H1 (cell line): ENCODE measurements around the gene PBX2. TPM values are rescaled to one million over a fixed set of nuclear protein-coding genes. Genes with fewer than 3 reads are reported as not detected.

Experiments
- CTCF ChIA-PET: fragments of 300-600 bp; sonication (Branson Sonifier 250); formaldehyde crosslinking; loops from one replicate; lab custom pipeline; 2021; ENCODE audit not compliant: partially characterized antibody; lab: Charles Lee
- POLR2A ChIA-PET: fragments of 300-600 bp; sonication (Branson Sonifier 250); formaldehyde crosslinking; loops from one replicate; lab custom pipeline; 2021; ENCODE audit warnings: inconsistent platforms; ENCODE audit not compliant: partially characterized antibody; lab: Charles Lee
- DNase-seq, 2 experiments: peaks; one replicate each; pipeline versions ENCODE4 v3.0.0 to v3.0.0-alpha.2; 2010 to 2022; ENCODE audit warnings: low spot score in 2 of 2, low read depth in 1 of 2, mixed read lengths in 1 of 2
- FAIRE-seq: peaks from 2 replicates; lab custom pipeline; 2011; peaks lifted over from hg19 to GRCh38; lab: Jason Lieb, UNC
- H2AFZ ChIP-seq: 2 replicates; pipeline ENCODE4 v1.8.1; 2012; ENCODE audit warnings: low read length, inconsistent platforms
- H2AK5ac ChIP-seq: 2 replicates; pipeline ENCODE4 v1.6.1; 2013; ENCODE audit warnings: low read depth, low read length
- H2BK120ac ChIP-seq: replicated peaks from 2 replicates; pipeline ENCODE3; 2013; ENCODE audit warnings: low read depth, low read length, inconsistent platforms
- H2BK12ac ChIP-seq: 2 replicates; pipeline ENCODE4 v1.6.1; 2013; ENCODE audit warnings: low read depth, low read length
- H2BK15ac ChIP-seq: 2 replicates; pipeline ENCODE4 v1.6.1; 2013; ENCODE audit warnings: low read length
- H2BK20ac ChIP-seq: 2 replicates; pipeline ENCODE4 v1.6.1; 2013; ENCODE audit warnings: low read length
- H2BK5ac ChIP-seq: 2 replicates; pipeline ENCODE4 v1.6.1; 2013; ENCODE audit warnings: low read depth, low read length
- H3K14ac ChIP-seq: 2 replicates; pipeline ENCODE4 v1.6.1; 2013; ENCODE audit warnings: inconsistent platforms; ENCODE audit not compliant: insufficient read length
- H3K18ac ChIP-seq: 2 replicates; pipeline ENCODE4 v1.6.1; 2013; ENCODE audit warnings: low read length; ENCODE audit errors: extremely low read depth
- H3K23ac ChIP-seq: 2 replicates; pipeline ENCODE4 v1.6.1; 2013; ENCODE audit warnings: inconsistent platforms; ENCODE audit not compliant: insufficient read length
- H3K23me2 ChIP-seq: 2 replicates; pipeline ENCODE4 v1.6.1; 2013; ENCODE audit warnings: low read depth, low read length
- H3K27ac ChIP-seq: 2 replicates; pipeline ENCODE4 v1.6.1; 2011; ENCODE audit warnings: low read depth, low read length, inconsistent platforms
- H3K27me3 ChIP-seq, 4 experiments: replicated peaks in 1 of 4; 1 replicate in 1 of 4; 2 replicates in 3 of 4; pipeline versions ENCODE4 v1.6.1 to v1.8.1; 2011 to 2013; ENCODE audit warnings: low read length in 3 of 4, mild to moderate bottlenecking in 3 of 4, inconsistent platforms in 2 of 4, mixed read lengths in 2 of 4, moderate library complexity in 1 of 4; ENCODE audit not compliant: control insufficient read depth in 3 of 4, insufficient read depth in 3 of 4; ENCODE audit errors: extremely low read depth in 1 of 4
- H3K36me3 ChIP-seq, 4 experiments: 2 replicates each; pipeline versions ENCODE4 v1.6.1 to v1.8.1; 2011 to 2013; ENCODE audit warnings: mild to moderate bottlenecking in 4 of 4, low read length in 3 of 4, moderate library complexity in 2 of 4, control low read depth in 1 of 4, inconsistent platforms in 1 of 4; ENCODE audit not compliant: insufficient read depth in 4 of 4, control insufficient read depth in 2 of 4
- H3K4ac ChIP-seq: replicated peaks from 2 replicates; pipeline ENCODE3; 2013; ENCODE audit warnings: low read length, low read depth, mixed read lengths, inconsistent platforms; ENCODE audit not compliant: insufficient read length
- H3K4me1 ChIP-seq, 4 experiments: replicated peaks in 1 of 4; 1 replicate in 1 of 4; 2 replicates in 3 of 4; pipeline versions ENCODE4 v1.6.1 to v1.8.1; 2011 to 2013; ENCODE audit warnings: low read length in 3 of 4, inconsistent platforms in 2 of 4, mixed read lengths in 1 of 4; ENCODE audit not compliant: insufficient read depth in 4 of 4, control insufficient read depth in 3 of 4
- H3K4me2 ChIP-seq, 2 experiments: 2 replicates each; pipeline versions ENCODE4 v1.6.1 to v1.8.1; 2011 to 2013; ENCODE audit warnings: low read depth in 2 of 2, low read length in 2 of 2, control low read depth in 1 of 2, inconsistent platforms in 1 of 2, mild to moderate bottlenecking in 1 of 2; ENCODE audit not compliant: insufficient read depth in 1 of 2
- H3K4me3 ChIP-seq, 4 experiments: fragments of 200-600, 300-600 bp in 1 of 4; sonication (generic), shearing (Covaris generic), sonication (Bioruptor Twin) in 1 of 4; 2 replicates each; pipeline versions ENCODE4 v1.5.1 to v1.8.1; 2011 to 2016; ENCODE audit warnings: low read length in 4 of 4, low read depth in 3 of 4, control low read depth in 2 of 4, inconsistent platforms in 2 of 4, mild to moderate bottlenecking in 2 of 4, mixed read lengths in 1 of 4, moderate library complexity in 1 of 4; ENCODE audit not compliant: insufficient read depth in 2 of 4; ENCODE audit errors: extremely low read depth in 1 of 4
- H3K56ac ChIP-seq: replicated peaks from 2 replicates; pipeline ENCODE3; 2013; ENCODE audit warnings: low read depth, mild to moderate bottlenecking, mixed read lengths, low read length, inconsistent platforms; ENCODE audit not compliant: insufficient read length
- H3K79me1 ChIP-seq: 2 replicates; pipeline ENCODE4 v1.6.1; 2013; ENCODE audit warnings: low read depth, low read length, control low read depth
- H3K79me2 ChIP-seq, 2 experiments: 2 replicates each; pipeline versions ENCODE4 v1.6.1 to v1.8.1; 2012 to 2013; ENCODE audit warnings: low read length in 2 of 2, mild to moderate bottlenecking in 2 of 2, inconsistent platforms in 1 of 2; ENCODE audit not compliant: insufficient read depth in 2 of 2, control insufficient read depth in 1 of 2
- H3K9ac ChIP-seq, 4 experiments: replicated peaks in 1 of 4; 1 replicate in 1 of 4; 2 replicates in 3 of 4; pipeline versions ENCODE4 v1.6.1 to v1.8.1; 2011 to 2013; ENCODE audit warnings: low read depth in 3 of 4, low read length in 3 of 4, control low read depth in 2 of 4, mild to moderate bottlenecking in 2 of 4, moderate library complexity in 2 of 4, inconsistent platforms in 1 of 4; ENCODE audit errors: extremely low read depth in 1 of 4
- H3K9me3 ChIP-seq, 2 experiments: 2 replicates each; pipeline versions ENCODE4 v1.6.1 to v1.8.1; 2012 to 2013; ENCODE audit warnings: mild to moderate bottlenecking in 2 of 2, moderate library complexity in 2 of 2, control low read depth in 1 of 2, inconsistent platforms in 1 of 2, low read depth in 1 of 2, low read length in 1 of 2, mixed read lengths in 1 of 2; ENCODE audit not compliant: insufficient read depth in 2 of 2
- H4K20me1 ChIP-seq, 2 experiments: replicated peaks in 1 of 2; 2 replicates each; pipeline versions ENCODE3 to v1.8.1; 2011 to 2013; ENCODE audit warnings: inconsistent platforms in 2 of 2, low read length in 2 of 2, mild to moderate bottlenecking in 1 of 2; ENCODE audit not compliant: insufficient read depth in 2 of 2, control insufficient read depth in 1 of 2
- H4K5ac ChIP-seq: 2 replicates; pipeline ENCODE4 v1.6.1; 2013; ENCODE audit warnings: low read length, low read depth, mixed read lengths, inconsistent platforms; ENCODE audit not compliant: insufficient read length
- H4K8ac ChIP-seq: 2 replicates; pipeline ENCODE4 v1.8.0; 2013; ENCODE audit warnings: mild to moderate bottlenecking, moderate library complexity, low read length, inconsistent platforms; ENCODE audit not compliant: insufficient read depth; ENCODE audit errors: extremely low read depth
- H4K91ac ChIP-seq: replicated peaks from 2 replicates; pipeline ENCODE3; 2013; ENCODE audit warnings: low read length, mixed read lengths, inconsistent platforms; ENCODE audit not compliant: insufficient read length
- WGBS, 2 experiments: shearing (Covaris generic) in 1 of 2; methylation state at CpG; one replicate each; pipeline versions ENCODE4 v1.1.6 to v1.1.7; 2013 to 2015; ENCODE audit warnings: low lambda C conversion rate in 2 of 2, mixed read lengths in 2 of 2, inconsistent platforms in 1 of 2, low coverage in 1 of 2, missing lambda C conversion rate in 1 of 2; ENCODE audit not compliant: insufficient replicate concordance in 2 of 2, insufficient coverage in 1 of 2, insufficient read length in 1 of 2; ENCODE audit errors: extremely low coverage in 1 of 2, missing lambda C conversion rate in 1 of 2; 5-methylcytosine and 5-hydroxymethylcytosine counted together
- polyA plus RNA-seq, 7 experiments: library from polyadenylated mRNA; depleted of rRNA in 3 of 7; stranded (reverse) in 5 of 7; unstranded in 2 of 7; fragments of >200 nt in 5 of 7; fragments of 200-250 nt in 2 of 7; gene quantifications; 1 replicate in 5 of 7; 2 replicates in 1 of 7; 4 replicates in 1 of 7; pipeline versions ENCODE4 v1.2.1 to v1.2.3, GENCODE V29; 2011 to 2013; ENCODE audit warnings: missing spikeins in 2 of 7, mixed read lengths in 2 of 7
- total RNA-seq: library from RNA; stranded (reverse); fragmentation: NEBNext Ultra II Directional; extraction: Animal tissue kit (Norgen Biotek cat#: 25700); gene quantifications from 2 replicates; pipeline ENCODE4 v1.2.1, GENCODE V29; 2021
- TF ChIP-seq, protein P1 (sequence below): fragments of 300-600 bp; sonication (generic); IDR thresholded peaks from 2 replicates; pipeline ENCODE4 v1.7.1; 2012; ENCODE audit warnings: low read length, moderate library complexity, mild to moderate bottlenecking, inconsistent platforms; ENCODE audit not compliant: insufficient replicate concordance

PBX2 gene
- total and polyA plus RNA-seq, 2 of the 8 experiments (the other 6 are each of a cell fraction or from before 2014, with no cell fraction given), result 102 to 130 TPM

DNA sequence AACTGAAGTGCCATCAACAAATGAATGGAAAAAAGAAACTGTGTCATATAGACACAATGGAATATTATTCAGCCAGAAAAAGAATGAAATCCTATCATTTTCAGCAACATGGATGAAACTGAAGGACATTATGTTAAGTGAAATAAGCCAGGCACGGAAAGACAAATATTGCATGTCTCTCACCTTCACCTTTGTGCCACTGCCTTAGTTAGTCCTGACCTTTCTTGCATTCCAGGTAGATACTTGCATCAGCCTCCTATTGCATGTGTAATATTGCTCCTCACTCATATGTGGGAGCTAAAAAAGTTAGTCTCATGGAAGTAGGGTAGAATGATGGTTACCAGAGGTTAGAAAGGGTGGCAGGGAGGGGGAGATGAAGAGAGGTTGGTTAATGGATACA is 19.0 kb upstream of the PBX2 start:
- Histone ChIP-seq H4K91ac (no peak overlapping the region), H2AFZ (no peak overlapping the region), H4K5ac (no peak overlapping the region), H3K9ac (no peak overlapping the region), H3K23me2 (no peaks in the 10 kb centered on the region), H3K18ac (no peak overlapping the region), H2BK20ac (no peak overlapping the region), H3K79me2 (no peaks in the 10 kb centered on the region), H3K14ac (no peak overlapping the region), H2BK120ac (no peak overlapping the region), H3K9me3 (no peaks in the 10 kb centered on the region), H3K36me3 (no peaks in the 10 kb centered on the region), H3K56ac (no peak overlapping the region), H2BK15ac (no peak overlapping the region), H3K27ac (no peak overlapping the region), H2BK5ac (no peak overlapping the region), H2BK12ac (no peak overlapping the region), H3K4me1 (no peaks in the 10 kb centered on the region), H3K27me3 (no peaks in the 10 kb centered on the region), H3K23ac (no peak overlapping the region), H3K4me3 (no peak overlapping the region), H2AK5ac (no peak overlapping the region), H3K4ac (no peak overlapping the region), H3K79me1 (no peaks in the 10 kb centered on the region; the same call in 1 of the 2 replicates), H4K20me1 (no peaks in the 10 kb centered on the region), H3K4me2 (no peak overlapping the region), H4K8ac (no peak overlapping the region)
- ChIA-PET POLR2A (no interaction called here), CTCF (no interaction called here)
- DNase-seq, result no peak
- FAIRE-seq, result no peak
- 96% methylated on average over 1 of the region's 1 CpG; no CpG with 5 or more reads in 1 of the 2 experiments for WGBS, 2 experiments
- TF ChIP-seq, protein P1, sequence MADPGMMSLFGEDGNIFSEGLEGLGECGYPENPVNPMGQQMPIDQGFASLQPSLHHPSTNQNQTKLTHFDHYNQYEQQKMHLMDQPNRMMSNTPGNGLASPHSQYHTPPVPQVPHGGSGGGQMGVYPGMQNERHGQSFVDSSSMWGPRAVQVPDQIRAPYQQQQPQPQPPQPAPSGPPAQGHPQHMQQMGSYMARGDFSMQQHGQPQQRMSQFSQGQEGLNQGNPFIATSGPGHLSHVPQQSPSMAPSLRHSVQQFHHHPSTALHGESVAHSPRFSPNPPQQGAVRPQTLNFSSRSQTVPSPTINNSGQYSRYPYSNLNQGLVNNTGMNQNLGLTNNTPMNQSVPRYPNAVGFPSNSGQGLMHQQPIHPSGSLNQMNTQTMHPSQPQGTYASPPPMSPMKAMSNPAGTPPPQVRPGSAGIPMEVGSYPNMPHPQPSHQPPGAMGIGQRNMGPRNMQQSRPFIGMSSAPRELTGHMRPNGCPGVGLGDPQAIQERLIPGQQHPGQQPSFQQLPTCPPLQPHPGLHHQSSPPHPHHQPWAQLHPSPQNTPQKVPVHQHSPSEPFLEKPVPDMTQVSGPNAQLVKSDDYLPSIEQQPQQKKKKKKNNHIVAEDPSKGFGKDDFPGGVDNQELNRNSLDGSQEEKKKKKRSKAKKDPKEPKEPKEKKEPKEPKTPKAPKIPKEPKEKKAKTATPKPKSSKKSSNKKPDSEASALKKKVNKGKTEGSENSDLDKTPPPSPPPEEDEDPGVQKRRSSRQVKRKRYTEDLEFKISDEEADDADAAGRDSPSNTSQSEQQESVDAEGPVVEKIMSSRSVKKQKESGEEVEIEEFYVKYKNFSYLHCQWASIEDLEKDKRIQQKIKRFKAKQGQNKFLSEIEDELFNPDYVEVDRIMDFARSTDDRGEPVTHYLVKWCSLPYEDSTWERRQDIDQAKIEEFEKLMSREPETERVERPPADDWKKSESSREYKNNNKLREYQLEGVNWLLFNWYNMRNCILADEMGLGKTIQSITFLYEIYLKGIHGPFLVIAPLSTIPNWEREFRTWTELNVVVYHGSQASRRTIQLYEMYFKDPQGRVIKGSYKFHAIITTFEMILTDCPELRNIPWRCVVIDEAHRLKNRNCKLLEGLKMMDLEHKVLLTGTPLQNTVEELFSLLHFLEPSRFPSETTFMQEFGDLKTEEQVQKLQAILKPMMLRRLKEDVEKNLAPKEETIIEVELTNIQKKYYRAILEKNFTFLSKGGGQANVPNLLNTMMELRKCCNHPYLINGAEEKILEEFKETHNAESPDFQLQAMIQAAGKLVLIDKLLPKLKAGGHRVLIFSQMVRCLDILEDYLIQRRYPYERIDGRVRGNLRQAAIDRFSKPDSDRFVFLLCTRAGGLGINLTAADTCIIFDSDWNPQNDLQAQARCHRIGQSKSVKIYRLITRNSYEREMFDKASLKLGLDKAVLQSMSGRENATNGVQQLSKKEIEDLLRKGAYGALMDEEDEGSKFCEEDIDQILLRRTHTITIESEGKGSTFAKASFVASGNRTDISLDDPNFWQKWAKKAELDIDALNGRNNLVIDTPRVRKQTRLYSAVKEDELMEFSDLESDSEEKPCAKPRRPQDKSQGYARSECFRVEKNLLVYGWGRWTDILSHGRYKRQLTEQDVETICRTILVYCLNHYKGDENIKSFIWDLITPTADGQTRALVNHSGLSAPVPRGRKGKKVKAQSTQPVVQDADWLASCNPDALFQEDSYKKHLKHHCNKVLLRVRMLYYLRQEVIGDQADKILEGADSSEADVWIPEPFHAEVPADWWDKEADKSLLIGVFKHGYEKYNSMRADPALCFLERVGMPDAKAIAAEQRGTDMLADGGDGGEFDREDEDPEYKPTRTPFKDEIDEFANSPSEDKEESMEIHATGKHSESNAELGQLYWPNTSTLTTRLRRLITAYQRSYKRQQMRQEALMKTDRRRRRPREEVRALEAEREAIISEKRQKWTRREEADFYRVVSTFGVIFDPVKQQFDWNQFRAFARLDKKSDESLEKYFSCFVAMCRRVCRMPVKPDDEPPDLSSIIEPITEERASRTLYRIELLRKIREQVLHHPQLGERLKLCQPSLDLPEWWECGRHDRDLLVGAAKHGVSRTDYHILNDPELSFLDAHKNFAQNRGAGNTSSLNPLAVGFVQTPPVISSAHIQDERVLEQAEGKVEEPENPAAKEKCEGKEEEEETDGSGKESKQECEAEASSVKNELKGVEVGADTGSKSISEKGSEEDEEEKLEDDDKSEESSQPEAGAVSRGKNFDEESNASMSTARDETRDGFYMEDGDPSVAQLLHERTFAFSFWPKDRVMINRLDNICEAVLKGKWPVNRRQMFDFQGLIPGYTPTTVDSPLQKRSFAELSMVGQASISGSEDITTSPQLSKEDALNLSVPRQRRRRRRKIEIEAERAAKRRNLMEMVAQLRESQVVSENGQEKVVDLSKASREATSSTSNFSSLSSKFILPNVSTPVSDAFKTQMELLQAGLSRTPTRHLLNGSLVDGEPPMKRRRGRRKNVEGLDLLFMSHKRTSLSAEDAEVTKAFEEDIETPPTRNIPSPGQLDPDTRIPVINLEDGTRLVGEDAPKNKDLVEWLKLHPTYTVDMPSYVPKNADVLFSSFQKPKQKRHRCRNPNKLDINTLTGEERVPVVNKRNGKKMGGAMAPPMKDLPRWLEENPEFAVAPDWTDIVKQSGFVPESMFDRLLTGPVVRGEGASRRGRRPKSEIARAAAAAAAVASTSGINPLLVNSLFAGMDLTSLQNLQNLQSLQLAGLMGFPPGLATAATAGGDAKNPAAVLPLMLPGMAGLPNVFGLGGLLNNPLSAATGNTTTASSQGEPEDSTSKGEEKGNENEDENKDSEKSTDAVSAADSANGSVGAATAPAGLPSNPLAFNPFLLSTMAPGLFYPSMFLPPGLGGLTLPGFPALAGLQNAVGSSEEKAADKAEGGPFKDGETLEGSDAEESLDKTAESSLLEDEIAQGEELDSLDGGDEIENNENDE, result no peak
